ENCODE data around the gene PCOLCE2.

The PCOLCE2 gene

GRCh38 chr3:142777927-142778326, 111.0 kb downstream of the PCOLCE2 start:
- TF ChIP-seq CTCF (IDR thresholded peaks at IDR 0.05; ENCODE audit: low read length) (no peak), EZH2 (IDR thresholded peaks at IDR 0.05; ENCODE audit: borderline replicate concordance, low read length) (no peak)
- Histone ChIP-seq H2AFZ (ENCODE audit: low read length) (no peak overlapping the region), H3K9ac (ENCODE audit: low read length) (no peak overlapping the region)

GRCh38 chr3:142768338-142768737, 120.5 kb downstream of the PCOLCE2 start:
- Histone ChIP-seq H3K9me2 (ENCODE audit: low read depth, low read length) (peaks cover 4% of the 10 kb centered on the region; the same call in 1 of the 2 replicates), H2AFZ (ENCODE audit: low read length) (no peak overlapping the region), H3K9ac (ENCODE audit: low read length) (no peak overlapping the region), H3K4me1 (ENCODE audit: insufficient read depth, low read length, severe bottlenecking) (no peaks in the 10 kb centered on the region), H4K20me1 (ENCODE audit: insufficient read depth, low read length) (no peaks in the 10 kb centered on the region), H3K4me3 (ENCODE audit: low read depth, low read length, poor library complexity, severe bottlenecking) (no peak overlapping the region), H3F3A (ENCODE audit: insufficient read depth, low read length) (no peaks in the 10 kb centered on the region), H3K27ac (ENCODE audit: low read depth, low read length, poor library complexity, severe bottlenecking) (no peak overlapping the region), H3K9me3 (ENCODE audit: low read length) (0 out of 2 replicates have a peak, but pooled peaks cover 4% of the 10 kb centered on the region), H3K79me2 (ENCODE audit: insufficient read depth, low read length) (no peaks in the 10 kb centered on the region), H3K36me3 (ENCODE audit: insufficient read depth, low read length) (no peaks in the 10 kb centered on the region), H3K4me2 (ENCODE audit: low read length) (no peak overlapping the region), H3K27me3 (ENCODE audit: insufficient read depth, low read length) (no peaks in the 10 kb centered on the region)
- no peak for TF ChIP-seq EZH2 (IDR thresholded peaks at IDR 0.05; ENCODE audit: borderline replicate concordance, low read length)
- TF ChIP-seq CTCF (IDR thresholded peaks at IDR 0.05; ENCODE audit: low read length): no peak

More at GRCh38 chr3:142777927-142778326, 111.0 kb downstream of the PCOLCE2 start:
- Histone ChIP-seq H3K4me2 (ENCODE audit: low read length) (no peak overlapping the region), H3K79me2 (ENCODE audit: insufficient read depth, low read length) (no peaks in the 10 kb centered on the region), H3K4me3 (ENCODE audit: low read depth, low read length, poor library complexity, severe bottlenecking) (no peak overlapping the region), H3K4me1 (ENCODE audit: insufficient read depth, low read length, severe bottlenecking) (no peaks in the 10 kb centered on the region), H3K27ac (ENCODE audit: low read depth, low read length, poor library complexity, severe bottlenecking) (no peak overlapping the region), H3K9me3 (ENCODE audit: low read length) (no peaks in the 10 kb centered on the region), H3K27me3 (ENCODE audit: insufficient read depth, low read length) (no peaks in the 10 kb centered on the region), H3F3A (ENCODE audit: insufficient read depth, low read length) (no peaks in the 10 kb centered on the region), H3K9me2 (ENCODE audit: low read depth, low read length) (no peaks in the 10 kb centered on the region), H4K20me1 (ENCODE audit: insufficient read depth, low read length) (0 out of 2 replicates have a peak, but pooled peaks cover 3% of the 10 kb centered on the region), H3K36me3 (ENCODE audit: insufficient read depth, low read length) (no peaks in the 10 kb centered on the region)
